GM12891 (cell line): Measurements from ENCODE around the gene TMEM179.

ENCODE experiments used
- POLR2A ChIP-seq: IDR thresholded peaks from 2 replicates; pipeline ENCODE4 v1.6.1; 2011; ENCODE audit warnings: low read depth, low read length, control low read depth
- POLR2AphosphoS5 ChIP-seq: IDR thresholded peaks from 2 replicates; pipeline ENCODE4 v1.6.1; 2011; ENCODE audit warnings: low read depth, low read length, control low read depth
- SPI1 ChIP-seq: IDR thresholded peaks from 2 replicates; pipeline ENCODE4 v1.6.1; 2011; ENCODE audit warnings: low read depth, low read length, control low read depth
- TAF1 ChIP-seq: IDR thresholded peaks from 2 replicates; pipeline ENCODE4 v1.6.1; 2011; ENCODE audit warnings: low read depth, low read length, control low read depth

DNA sequence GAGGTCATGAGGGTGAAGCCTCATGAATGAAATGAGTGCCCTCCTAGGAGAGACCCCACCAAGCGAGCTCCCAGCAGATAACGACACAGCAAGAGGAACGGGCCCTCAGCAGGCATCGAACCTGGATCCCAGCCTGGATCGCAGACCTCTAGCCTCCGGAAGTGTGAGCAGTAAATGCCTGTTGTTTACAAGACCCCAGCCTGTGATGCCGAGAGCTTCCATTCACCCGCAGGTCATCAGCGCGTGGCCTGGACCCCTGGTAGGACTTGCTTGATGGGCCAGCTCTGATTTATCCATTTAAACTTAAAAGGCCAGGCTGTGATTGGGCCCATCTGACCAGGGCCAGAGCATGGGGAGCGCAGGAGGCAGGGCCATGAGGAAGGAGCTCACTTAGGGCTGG is 7.0 kb downstream of the TMEM179 start:
- TF ChIP-seq POLR2AphosphoS5 (no peak), POLR2A (no peak), TAF1 (no peak), SPI1 (no peak)
